GM18870 (cell line): ENCODE data around the gene CYTH3.
"Not testable (repeated sequence)": the region's sequence is repeated elsewhere in the genome, so short reads cannot be mapped to it uniquely, and the experiment has no call there.

ENCODE experiments used
- ATAC-seq: cut with Tn5 transposase; IDR thresholded peaks from one replicate; pipeline ENCODE4 v1.9.1; 2021; ENCODE audit warnings: moderate library complexity; ENCODE audit not compliant: unreplicated experiment

The CYTH3 gene

DNA sequence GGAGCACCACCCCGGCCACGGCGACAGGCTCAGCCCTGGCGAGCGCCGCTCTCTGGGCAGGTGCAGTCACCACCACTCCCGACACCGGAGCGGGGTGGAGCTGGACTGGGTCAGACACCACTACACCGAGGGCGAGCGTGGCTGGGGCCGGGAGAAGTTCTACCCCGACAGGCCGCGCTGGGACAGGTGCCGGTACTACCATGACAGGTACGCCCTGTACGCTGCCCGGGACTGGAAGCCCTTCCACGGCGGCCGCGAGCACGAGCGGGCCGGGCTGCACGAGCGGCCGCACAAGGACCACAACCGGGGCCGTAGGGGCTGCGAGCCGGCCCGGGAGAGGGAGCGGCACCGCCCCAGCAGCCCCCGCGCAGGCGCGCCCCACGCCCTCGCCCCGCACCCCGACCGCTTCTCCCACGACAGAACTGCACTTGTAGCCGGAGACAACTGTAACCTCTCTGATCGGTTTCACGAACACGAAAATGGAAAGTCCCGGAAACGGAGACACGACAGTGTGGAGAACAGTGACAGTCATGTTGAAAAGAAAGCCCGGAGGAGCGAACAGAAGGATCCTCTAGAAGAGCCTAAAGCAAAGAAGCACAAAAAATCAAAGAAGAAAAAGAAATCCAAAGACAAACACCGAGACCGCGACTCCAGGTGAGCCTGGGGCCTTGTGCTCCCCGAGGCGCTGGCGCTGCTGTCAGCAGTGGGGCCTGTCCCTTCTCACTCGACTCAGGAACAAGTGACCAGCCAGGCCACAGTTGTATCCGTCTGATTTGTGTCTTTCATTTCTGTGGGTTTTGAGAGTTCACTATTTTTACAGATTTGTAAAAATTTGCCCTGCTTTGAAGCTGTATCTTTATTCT is 117.7 kb downstream of the CYTH3 start:
- no peak for ATAC-seq

DNA sequence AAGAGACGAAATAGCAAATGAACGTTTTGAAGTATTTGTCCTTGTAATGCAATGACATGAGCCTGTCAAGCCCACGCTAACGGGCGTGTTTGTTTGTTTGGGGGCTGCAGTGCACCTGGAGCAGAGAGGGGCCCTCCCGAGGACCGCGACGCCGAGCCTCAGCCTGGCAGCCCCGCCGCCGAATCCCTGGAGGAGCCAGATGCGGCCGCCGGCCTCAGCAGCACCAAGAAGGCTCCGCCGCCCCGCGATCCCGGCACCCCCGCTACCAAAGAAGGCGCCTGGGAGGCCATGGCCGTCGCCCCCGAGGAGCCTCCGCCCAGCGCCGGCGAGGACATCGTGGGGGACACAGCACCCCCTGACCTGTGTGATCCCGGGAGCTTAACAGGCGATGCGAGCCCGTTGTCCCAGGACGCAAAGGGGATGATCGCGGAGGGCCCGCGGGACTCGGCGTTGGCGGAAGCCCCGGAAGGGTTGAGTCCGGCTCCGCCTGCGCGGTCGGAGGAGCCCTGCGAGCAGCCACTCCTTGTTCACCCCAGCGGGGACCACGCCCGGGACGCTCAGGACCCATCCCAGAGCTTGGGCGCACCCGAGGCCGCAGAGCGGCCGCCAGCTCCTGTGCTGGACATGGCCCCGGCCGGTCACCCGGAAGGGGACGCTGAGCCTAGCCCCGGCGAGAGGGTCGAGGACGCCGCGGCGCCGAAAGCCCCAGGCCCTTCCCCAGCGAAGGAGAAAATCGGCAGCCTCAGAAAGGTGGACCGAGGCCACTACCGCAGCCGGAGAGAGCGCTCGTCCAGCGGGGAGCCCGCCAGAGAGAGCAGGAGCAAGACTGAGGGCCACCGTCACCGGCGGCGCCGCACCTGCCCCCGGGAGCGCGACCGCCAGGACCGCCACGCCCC is 118.5 kb downstream of the CYTH3 start:
- no peak for ATAC-seq

GRCh38 chr7:6151994-6152735 is 120.3 kb downstream of the CYTH3 start:
- ATAC-seq = no peak

- not testable (repeated sequence) for ATAC-seq
These were observed 120.9 kb downstream of the CYTH3 start for GRCh38 chr7:6151527-6151926.

- no peak for ATAC-seq
These were observed 122.4 kb downstream of the CYTH3 start for GRCh38 chr7:6149996-6150395.

DNA sequence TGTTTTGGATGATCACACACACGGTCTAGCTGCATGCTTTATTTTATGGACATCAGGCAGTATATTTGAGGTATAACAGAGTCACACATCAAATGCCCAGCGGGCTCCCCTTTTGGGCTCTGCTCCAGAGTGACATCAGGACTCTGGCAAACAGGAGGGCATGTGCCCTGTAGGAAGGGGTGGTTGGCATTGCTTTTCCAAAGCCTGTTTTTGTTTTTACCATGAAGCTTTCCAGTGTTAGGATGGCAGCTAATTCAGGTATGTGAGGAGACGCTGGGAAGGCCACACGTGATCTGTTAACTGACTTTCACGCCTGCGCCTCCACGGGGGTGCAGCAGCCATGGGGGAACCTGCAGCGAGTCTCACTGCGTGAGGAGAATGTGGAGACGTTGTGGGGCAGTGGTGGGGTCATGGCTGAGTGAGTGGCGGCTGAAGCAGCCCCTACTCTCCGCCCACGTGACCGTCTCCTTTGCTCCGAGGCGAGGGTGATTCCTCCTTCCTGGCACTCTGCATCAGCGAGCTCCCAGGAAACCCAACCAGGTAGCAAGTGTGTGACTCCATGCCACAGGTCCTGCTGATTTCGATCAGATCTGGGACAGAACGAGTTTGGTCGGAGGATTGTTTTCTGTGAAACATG is 123.6 kb downstream of the CYTH3 start:
- ATAC-seq = no peak

- ATAC-seq = no peak
These were observed 124.8 kb downstream of the CYTH3 start for GRCh38 chr7:6147627-6148026.

- ATAC-seq = no peak
These were observed 125.8 kb downstream of the CYTH3 start for GRCh38 chr7:6146666-6147065.

GRCh38 chr7:6143997-6144396 is 128.4 kb downstream of the CYTH3 start:
- no peak for ATAC-seq

- ATAC-seq = no peak
These were observed 129.5 kb downstream of the CYTH3 start for GRCh38 chr7:6142871-6143380.

DNA sequence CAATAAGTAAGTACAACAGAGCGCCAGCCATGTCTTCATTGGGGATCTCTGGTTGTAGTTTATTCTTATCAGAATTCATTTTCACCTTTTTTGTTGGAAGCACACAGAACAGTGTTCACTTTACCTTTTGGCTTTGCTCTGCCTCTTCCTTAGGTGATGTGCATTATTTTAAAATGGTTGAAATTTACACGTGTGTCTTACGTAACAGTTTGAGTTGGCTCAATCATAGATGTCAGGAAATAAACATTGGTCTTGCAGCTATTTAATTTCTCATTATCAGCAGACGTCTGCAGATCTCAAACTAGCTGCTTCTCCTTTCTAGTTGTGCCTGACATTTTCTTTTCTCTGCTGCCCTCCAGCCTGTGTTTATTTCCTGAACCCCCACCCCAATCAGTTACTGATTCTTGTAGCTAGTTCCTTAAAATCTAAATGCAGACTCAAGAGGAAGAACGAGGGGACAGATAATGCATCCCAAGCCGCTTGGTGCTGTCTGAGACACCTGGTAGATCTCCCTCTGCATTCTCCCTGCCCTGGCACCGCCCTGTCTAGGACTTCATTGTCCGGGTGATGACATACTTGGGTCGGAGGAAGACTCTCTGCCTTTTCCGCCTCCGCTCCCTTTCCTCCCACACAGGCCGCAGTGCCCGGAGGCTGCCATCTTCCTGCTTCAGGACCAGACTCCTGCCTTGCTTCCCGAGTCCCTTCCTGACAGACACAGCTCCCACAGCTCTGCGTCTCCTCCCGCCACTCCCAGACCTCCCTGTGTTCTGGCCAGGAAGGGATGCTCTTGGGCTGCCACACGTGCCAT is 133.0 kb downstream of the CYTH3 start:
- ATAC-seq = no peak

GRCh38 chr7:6136475-6136874 is 135.9 kb downstream of the CYTH3 start:
- no peak for ATAC-seq

GRCh38 chr7:6133249-6133648 is 139.2 kb downstream of the CYTH3 start:
- no peak for ATAC-seq

DNA sequence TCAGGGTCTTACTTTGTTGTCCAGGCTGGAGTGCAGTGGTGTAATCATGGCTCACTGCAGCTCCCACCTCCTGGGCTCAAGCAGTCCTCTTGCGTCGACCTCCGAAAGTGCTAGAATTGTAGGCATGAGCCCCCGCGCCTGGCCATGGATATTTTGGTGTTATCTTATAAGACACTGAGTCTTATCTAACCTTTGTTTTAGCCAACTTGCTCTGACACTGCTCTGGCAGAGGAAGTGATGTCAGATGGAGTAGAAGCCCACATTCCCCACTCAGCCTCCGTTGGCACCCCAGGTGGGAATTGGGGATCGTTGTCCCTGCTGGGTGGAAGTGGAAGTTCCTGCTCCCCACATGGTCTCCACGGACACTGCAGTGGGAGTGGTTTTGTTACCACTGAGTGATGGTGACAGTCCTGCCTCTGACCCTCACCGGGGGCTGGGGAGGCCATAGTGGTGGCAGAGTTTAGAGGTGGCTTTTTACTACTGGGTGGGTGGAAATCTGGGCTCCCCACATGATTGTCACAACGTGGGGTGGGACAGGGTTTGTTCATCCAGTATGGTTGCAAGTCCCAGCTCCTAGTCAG is 142.3 kb downstream of the CYTH3 start:
- ATAC-seq = no peak

GRCh38 chr7:6128205-6128604 is 144.2 kb downstream of the CYTH3 start:
- ATAC-seq = no peak

GRCh38 chr7:6127110-6127490 is 145.3 kb downstream of the CYTH3 start:
- ATAC-seq = no peak

- no peak for ATAC-seq
These were observed 148.6 kb downstream of the CYTH3 start for GRCh38 chr7:6123843-6124242.

DNA sequence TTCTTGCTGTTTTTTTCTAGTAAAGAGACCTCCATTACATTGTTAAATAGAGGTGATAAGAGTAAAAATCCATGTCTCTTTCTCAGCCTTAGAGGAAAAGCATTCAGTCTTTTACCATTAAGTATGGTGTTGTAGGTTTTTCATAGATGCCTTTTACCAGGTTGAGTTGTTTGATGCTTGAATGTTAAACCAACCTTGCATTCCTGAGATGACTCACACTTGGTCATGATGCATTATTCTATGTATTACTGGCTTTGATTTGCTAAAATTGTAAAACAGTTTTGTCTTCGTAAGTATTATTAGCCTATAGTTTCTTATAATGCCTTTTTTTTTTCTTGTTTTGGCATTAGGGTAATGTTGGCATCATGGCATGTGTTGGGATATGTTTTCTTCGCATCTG is 151.3 kb downstream of the CYTH3 start:
- ATAC-seq = no peak

- ATAC-seq = no peak
These were observed 154.9 kb downstream of the CYTH3 start for GRCh38 chr7:6117533-6117932.
